ENCODE measurements around the gene P4HB. TPM values are rescaled to one million over a fixed set of nuclear protein-coding genes. Genes with fewer than 3 reads are reported as not detected.

Gene P4HB
- total and polyA plus RNA-seq, 2 donors (not counting 1 experiment from before 2014, with no cell fraction given): 109 to 1,034 TPM

GRCh38 chr17:81867170-81867990, 7.0 kb upstream of the P4HB start:
- Histone ChIP-seq H3K9ac (ENCODE audit: insufficient read depth, low read length) (no peak overlapping the region), H3K4me3 (replicated peaks in 1 of 4; ENCODE audit: control extremely low read depth in 1 of 4, insufficient read depth in 1 of 4, low read depth in 3 of 4, low read length in 4 of 4) (no peak overlapping the region), H3K4me1 (ENCODE audit: control insufficient read depth, extremely low read depth, insufficient read depth, low read length) (peaks cover 23% of the 10 kb centered on the region), H2AFZ (ENCODE audit: low read length) (no peak overlapping the region), H3K27me3 (ENCODE audit: control insufficient read depth, insufficient read depth, low read length) (no peaks in the 10 kb centered on the region), H3K9me3 (ENCODE audit: control insufficient read depth, insufficient read depth, low read depth, low read length) (no peaks in the 10 kb centered on the region), H4K20me1 (ENCODE audit: control insufficient read depth, extremely low read depth, insufficient read depth, low read length) (no peaks in the 10 kb centered on the region), H3K4me2 (ENCODE audit: extremely low read depth, insufficient read depth, low read length) (no peak overlapping the region), H3K79me2 (ENCODE audit: control insufficient read depth, insufficient read depth, low read length) (peaks cover 48% of the 10 kb centered on the region), H3K36me3 (ENCODE audit: control insufficient read depth, insufficient read depth, low read length) (peaks cover 32% of the 10 kb centered on the region), H3K27ac (ENCODE audit: insufficient read depth, low read length) (peak overlapping the region; percentile 69)
- TF ChIP-seq, protein P1, sequence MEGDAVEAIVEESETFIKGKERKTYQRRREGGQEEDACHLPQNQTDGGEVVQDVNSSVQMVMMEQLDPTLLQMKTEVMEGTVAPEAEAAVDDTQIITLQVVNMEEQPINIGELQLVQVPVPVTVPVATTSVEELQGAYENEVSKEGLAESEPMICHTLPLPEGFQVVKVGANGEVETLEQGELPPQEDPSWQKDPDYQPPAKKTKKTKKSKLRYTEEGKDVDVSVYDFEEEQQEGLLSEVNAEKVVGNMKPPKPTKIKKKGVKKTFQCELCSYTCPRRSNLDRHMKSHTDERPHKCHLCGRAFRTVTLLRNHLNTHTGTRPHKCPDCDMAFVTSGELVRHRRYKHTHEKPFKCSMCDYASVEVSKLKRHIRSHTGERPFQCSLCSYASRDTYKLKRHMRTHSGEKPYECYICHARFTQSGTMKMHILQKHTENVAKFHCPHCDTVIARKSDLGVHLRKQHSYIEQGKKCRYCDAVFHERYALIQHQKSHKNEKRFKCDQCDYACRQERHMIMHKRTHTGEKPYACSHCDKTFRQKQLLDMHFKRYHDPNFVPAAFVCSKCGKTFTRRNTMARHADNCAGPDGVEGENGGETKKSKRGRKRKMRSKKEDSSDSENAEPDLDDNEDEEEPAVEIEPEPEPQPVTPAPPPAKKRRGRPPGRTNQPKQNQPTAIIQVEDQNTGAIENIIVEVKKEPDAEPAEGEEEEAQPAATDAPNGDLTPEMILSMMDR (conservative IDR thresholded peaks at IDR 0.05 in 1 of 2, IDR thresholded peaks at IDR 0.05 in 1 of 2; ENCODE audit: low read depth in 1 of 2, low read length in 2 of 2): no peak
- TF ChIP-seq EZH2 (IDR thresholded peaks at IDR 0.05; ENCODE audit: low read length, missing control alignments): no peak
- peak; percentile 60 to 61 for DNase-seq (ENCODE audit: low read depth in 2 of 2)

DNA sequence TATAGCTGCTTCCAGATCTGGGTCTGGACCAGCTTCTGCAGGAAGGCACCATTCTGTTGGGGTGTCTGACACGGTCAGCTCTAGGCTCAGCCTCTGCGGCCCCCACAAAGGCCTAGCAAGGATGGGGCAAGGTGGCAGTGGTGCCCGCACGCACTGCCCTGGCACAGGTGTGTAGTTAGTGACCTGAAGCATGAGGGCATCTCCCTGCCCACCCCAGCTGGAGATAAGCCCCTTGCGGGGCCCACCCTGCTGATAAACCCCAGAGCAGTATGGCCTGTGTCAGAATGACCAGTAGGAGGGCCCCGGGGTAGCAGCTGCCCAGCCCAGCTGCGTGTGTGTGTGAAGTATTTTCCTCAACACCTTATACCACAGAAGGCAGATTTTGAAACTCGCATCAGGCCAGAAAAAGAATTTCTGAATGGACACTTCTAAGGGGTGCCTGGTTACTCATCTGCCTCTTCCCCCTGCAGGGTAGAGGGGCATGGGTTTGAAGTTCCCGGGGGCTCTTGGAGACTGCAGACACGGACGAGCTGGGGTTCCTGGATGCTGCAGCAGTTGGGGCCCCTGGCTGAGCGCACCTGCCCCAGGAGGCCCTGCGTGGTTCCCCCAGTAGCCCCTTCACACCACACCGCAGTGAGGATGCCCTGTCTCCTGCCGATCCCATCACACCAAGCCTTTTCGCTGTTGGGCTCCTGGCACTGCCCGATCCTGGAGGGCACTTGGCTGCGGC, 6.3 kb upstream of the P4HB start:
- Histone ChIP-seq H3K4me3 (replicated peaks in 1 of 4; ENCODE audit: control extremely low read depth in 1 of 4, insufficient read depth in 1 of 4, low read depth in 3 of 4, low read length in 4 of 4) (no peak overlapping the region), H3K9ac (ENCODE audit: insufficient read depth, low read length) (no peak overlapping the region), H3K27me3 (ENCODE audit: control insufficient read depth, insufficient read depth, low read length) (no peaks in the 10 kb centered on the region), H2AFZ (ENCODE audit: low read length) (no peak overlapping the region), H3K9me3 (ENCODE audit: control insufficient read depth, insufficient read depth, low read depth, low read length) (no peaks in the 10 kb centered on the region), H3K4me1 (ENCODE audit: control insufficient read depth, extremely low read depth, insufficient read depth, low read length) (peaks cover 20% of the 10 kb centered on the region), H4K20me1 (ENCODE audit: control insufficient read depth, extremely low read depth, insufficient read depth, low read length) (no peaks in the 10 kb centered on the region), H3K36me3 (ENCODE audit: control insufficient read depth, insufficient read depth, low read length) (peaks cover 32% of the 10 kb centered on the region), H3K4me2 (ENCODE audit: extremely low read depth, insufficient read depth, low read length) (no peak overlapping the region), H3K27ac (ENCODE audit: insufficient read depth, low read length) (peak overlapping the region; percentile 69), H3K79me2 (ENCODE audit: control insufficient read depth, insufficient read depth, low read length) (peaks cover 48% of the 10 kb centered on the region)
- no peak for TF ChIP-seq EZH2 (IDR thresholded peaks at IDR 0.05; ENCODE audit: low read length, missing control alignments)
- TF ChIP-seq, protein P1 (conservative IDR thresholded peaks at IDR 0.05 in 1 of 2, IDR thresholded peaks at IDR 0.05 in 1 of 2; ENCODE audit: low read depth in 1 of 2, low read length in 2 of 2): no peak
- peak in 1 of 2 donors; percentile 16 for DNase-seq (ENCODE audit: low read depth in 2 of 2)

GRCh38 chr17:81865733-81866439, 5.6 kb upstream of the P4HB start:
- Histone ChIP-seq H3K4me2 (ENCODE audit: extremely low read depth, insufficient read depth, low read length) (no peak overlapping the region), H3K27me3 (ENCODE audit: control insufficient read depth, insufficient read depth, low read length) (no peaks in the 10 kb centered on the region), H2AFZ (ENCODE audit: low read length) (no peak overlapping the region), H3K79me2 (ENCODE audit: control insufficient read depth, insufficient read depth, low read length) (peaks cover 45% of the 10 kb centered on the region), H3K27ac (ENCODE audit: insufficient read depth, low read length) (peak overlapping the region; percentile 69), H3K4me3 (replicated peaks in 1 of 4; ENCODE audit: control extremely low read depth in 1 of 4, insufficient read depth in 1 of 4, low read depth in 3 of 4, low read length in 4 of 4) (no peak overlapping the region), H3K36me3 (ENCODE audit: control insufficient read depth, insufficient read depth, low read length) (peaks cover 32% of the 10 kb centered on the region), H3K9me3 (ENCODE audit: control insufficient read depth, insufficient read depth, low read depth, low read length) (no peaks in the 10 kb centered on the region), H3K4me1 (ENCODE audit: control insufficient read depth, extremely low read depth, insufficient read depth, low read length) (peaks cover 20% of the 10 kb centered on the region), H4K20me1 (ENCODE audit: control insufficient read depth, extremely low read depth, insufficient read depth, low read length) (no peaks in the 10 kb centered on the region), H3K9ac (ENCODE audit: insufficient read depth, low read length) (no peak overlapping the region)
- TF ChIP-seq, protein P1 (conservative IDR thresholded peaks at IDR 0.05 in 1 of 2, IDR thresholded peaks at IDR 0.05 in 1 of 2; ENCODE audit: low read depth in 1 of 2, low read length in 2 of 2): no peak
- TF ChIP-seq EZH2 (IDR thresholded peaks at IDR 0.05; ENCODE audit: low read length, missing control alignments): no peak
- DNase-seq (ENCODE audit: low read depth in 2 of 2): no peak
